ENCODE results near the gene STRA6.

STRA6 gene

GRCh38 chr15:74132681-74133651, 69.6 kb downstream of the STRA6 start:
- DNase-seq (ENCODE audit: low read depth in 2 of 2): no peak

GRCh38 chr15:74131628-74132413, 70.8 kb downstream of the STRA6 start:
- DNase-seq (ENCODE audit: low read depth in 2 of 2): no peak

- no peak for DNase-seq (ENCODE audit: low read depth in 2 of 2)
Observed at GRCh38 chr15:74130849-74131627, 71.5 kb downstream of the STRA6 start.

- no peak for DNase-seq (ENCODE audit: low read depth in 2 of 2)
Observed at GRCh38 chr15:74130155-74130848, 72.3 kb downstream of the STRA6 start, which contains the start of gene ISLR2. TSS of gene ISLR2 (plus strand) at chr15:74130586. CDS start at chr15:74132755, 2,169 bp downstream.

GRCh38 chr15:74129586-74130154, 72.9 kb downstream of the STRA6 start:
- DNase-seq (ENCODE audit: low read depth in 2 of 2): no peak

Measured in stimulated activated CD4-positive, alpha-beta T cell treated with anti-CD3 and anti-CD28 coated beads, Interleukin-1b, Interleukin-23, amount 100 ng/mL, for 4 hours (primary cell).